ENCODE measurements around the gene SFMBT2.

The SFMBT2 gene

GRCh38 chr10:7436490-7437100 lies 25.8 kb upstream of the SFMBT2 start:
- H3K27ac Mint-ChIP-seq (ENCODE audit: low read depth) = no peak overlapping the region
- no peaks in the 10 kb centered on the region for H3K9me3 Mint-ChIP-seq
- no peak overlapping the region for H3K4me3 Mint-ChIP-seq
- peaks cover 7% of the 10 kb centered on the region for H3K4me1 Mint-ChIP-seq
- DNase-seq (ENCODE audit: low spot score in 2 of 2) = no peak
- no peaks in the 10 kb centered on the region for H3K27me3 Mint-ChIP-seq
- ATAC-seq (replicated peaks; ENCODE audit: extremely low read depth, poor library complexity, severe bottlenecking) = no peak
- no peaks in the 10 kb centered on the region for H3K36me3 Mint-ChIP-seq (ENCODE audit: insufficient read depth)

GRCh38 chr10:7435674-7436073 lies 24.8 kb upstream of the SFMBT2 start:
- Mint-ChIP-seq H3K4me1 (peaks cover 7% of the 10 kb centered on the region), H3K36me3 (ENCODE audit: insufficient read depth) (no peaks in the 10 kb centered on the region), H3K9me3 (no peaks in the 10 kb centered on the region), H3K4me3 (no peak overlapping the region), H3K27ac (ENCODE audit: low read depth) (no peak overlapping the region), H3K27me3 (no peaks in the 10 kb centered on the region)
- ATAC-seq (replicated peaks; ENCODE audit: extremely low read depth, poor library complexity, severe bottlenecking) (no peak), DNase-seq (ENCODE audit: low spot score in 2 of 2) (no peak)

GRCh38 chr10:7434378-7434777 lies 23.5 kb upstream of the SFMBT2 start:
- Mint-ChIP-seq H3K4me3 (no peak overlapping the region), H3K36me3 (ENCODE audit: insufficient read depth) (no peaks in the 10 kb centered on the region), H3K4me1 (peaks cover 7% of the 10 kb centered on the region), H3K9me3 (no peaks in the 10 kb centered on the region), H3K27ac (ENCODE audit: low read depth) (no peak overlapping the region), H3K27me3 (no peaks in the 10 kb centered on the region)
- DNase-seq (ENCODE audit: low spot score in 2 of 2) (no peak), ATAC-seq (replicated peaks; ENCODE audit: extremely low read depth, poor library complexity, severe bottlenecking) (no peak)

- no peak for ATAC-seq (replicated peaks; ENCODE audit: extremely low read depth, poor library complexity, severe bottlenecking)
- DNase-seq (ENCODE audit: low spot score in 2 of 2) = no peak
- no peaks in the 10 kb centered on the region for H3K9me3 Mint-ChIP-seq
- H3K27ac Mint-ChIP-seq (ENCODE audit: low read depth) = no peak overlapping the region
- no peaks in the 10 kb centered on the region for H3K27me3 Mint-ChIP-seq
- no peaks in the 10 kb centered on the region for H3K36me3 Mint-ChIP-seq (ENCODE audit: insufficient read depth)
- H3K4me3 Mint-ChIP-seq = no peak overlapping the region
- peaks cover 7% of the 10 kb centered on the region for H3K4me1 Mint-ChIP-seq
Observed at GRCh38 chr10:7433861-7434260, 23.0 kb upstream of the SFMBT2 start.

GRCh38 chr10:7432884-7433726 lies 22.3 kb upstream of the SFMBT2 start:
- H3K27ac Mint-ChIP-seq (ENCODE audit: low read depth) = no peak overlapping the region
- H3K27me3 Mint-ChIP-seq = no peaks in the 10 kb centered on the region
- no peaks in the 10 kb centered on the region for H3K9me3 Mint-ChIP-seq
- no peak for DNase-seq (ENCODE audit: low spot score in 2 of 2)
- ATAC-seq (replicated peaks; ENCODE audit: extremely low read depth, poor library complexity, severe bottlenecking) = no peak
- no peak overlapping the region for H3K4me3 Mint-ChIP-seq
- H3K4me1 Mint-ChIP-seq = peaks cover 7% of the 10 kb centered on the region
- no peaks in the 10 kb centered on the region for H3K36me3 Mint-ChIP-seq (ENCODE audit: insufficient read depth)

- Mint-ChIP-seq H3K27me3 (no peaks in the 10 kb centered on the region), H3K4me3 (no peak overlapping the region)
- no peak for DNase-seq (ENCODE audit: low spot score in 2 of 2)
Observed at GRCh38 chr10:7428673-7429350, 18.0 kb upstream of the SFMBT2 start.

GRCh38 chr10:7426349-7426748 lies 15.5 kb upstream of the SFMBT2 start:
- Mint-ChIP-seq H3K4me3 (no peak overlapping the region), H3K27me3 (no peaks in the 10 kb centered on the region), H3K27ac (ENCODE audit: low read depth) (no peak overlapping the region), H3K9me3 (no peaks in the 10 kb centered on the region), H3K36me3 (ENCODE audit: insufficient read depth) (no peaks in the 10 kb centered on the region), H3K4me1 (peaks cover 20% of the 10 kb centered on the region)
- ATAC-seq (replicated peaks; ENCODE audit: extremely low read depth, poor library complexity, severe bottlenecking) (no peak), DNase-seq (ENCODE audit: low spot score in 2 of 2) (no peak)

More at GRCh38 chr10:7428673-7429350, 18.0 kb upstream of the SFMBT2 start:
- Mint-ChIP-seq H3K27ac (ENCODE audit: low read depth) (no peak overlapping the region), H3K9me3 (no peaks in the 10 kb centered on the region), H3K36me3 (ENCODE audit: insufficient read depth) (no peaks in the 10 kb centered on the region), H3K4me1 (peaks cover 20% of the 10 kb centered on the region)
- ATAC-seq (replicated peaks; ENCODE audit: extremely low read depth, poor library complexity, severe bottlenecking) = no peak

GRCh38 chr10:7425691-7426090 lies 14.9 kb upstream of the SFMBT2 start:
- peaks cover 20% of the 10 kb centered on the region for H3K4me1 Mint-ChIP-seq
- ATAC-seq (replicated peaks; ENCODE audit: extremely low read depth, poor library complexity, severe bottlenecking) (no peak), DNase-seq (ENCODE audit: low spot score in 2 of 2) (no peak)
- H3K36me3 Mint-ChIP-seq (ENCODE audit: insufficient read depth) = no peaks in the 10 kb centered on the region
- H3K27me3 Mint-ChIP-seq = no peaks in the 10 kb centered on the region
- no peaks in the 10 kb centered on the region for H3K9me3 Mint-ChIP-seq
- no peak overlapping the region for H3K27ac Mint-ChIP-seq (ENCODE audit: low read depth)
- H3K4me3 Mint-ChIP-seq = no peak overlapping the region

GRCh38 chr10:7424919-7425318 lies 14.1 kb upstream of the SFMBT2 start:
- H3K36me3 Mint-ChIP-seq (ENCODE audit: insufficient read depth) = no peaks in the 10 kb centered on the region
- no peak overlapping the region for H3K4me3 Mint-ChIP-seq
- H3K27me3 Mint-ChIP-seq = no peaks in the 10 kb centered on the region
- DNase-seq (ENCODE audit: low spot score in 2 of 2) (no peak), ATAC-seq (replicated peaks; ENCODE audit: extremely low read depth, poor library complexity, severe bottlenecking) (no peak)
- H3K27ac Mint-ChIP-seq (ENCODE audit: low read depth) = no peak overlapping the region
- peaks cover 20% of the 10 kb centered on the region for H3K4me1 Mint-ChIP-seq
- H3K9me3 Mint-ChIP-seq = no peaks in the 10 kb centered on the region

GRCh38 chr10:7424315-7424714 lies 13.5 kb upstream of the SFMBT2 start:
- Mint-ChIP-seq H3K36me3 (ENCODE audit: insufficient read depth) (peaks cover 2% of the 10 kb centered on the region), H3K9me3 (no peaks in the 10 kb centered on the region), H3K4me1 (peaks cover 20% of the 10 kb centered on the region), H3K4me3 (no peak overlapping the region), H3K27ac (ENCODE audit: low read depth) (no peak overlapping the region), H3K27me3 (no peaks in the 10 kb centered on the region)
- ATAC-seq (replicated peaks; ENCODE audit: extremely low read depth, poor library complexity, severe bottlenecking) = peak; percentile 97
- DNase-seq (ENCODE audit: low spot score in 2 of 2) = peak in 1 of 2 donors; percentile 44

- Mint-ChIP-seq H3K36me3 (ENCODE audit: insufficient read depth) (peaks cover 2% of the 10 kb centered on the region), H3K4me1 (peaks cover 20% of the 10 kb centered on the region), H3K4me3 (no peak overlapping the region), H3K27me3 (no peaks in the 10 kb centered on the region), H3K9me3 (no peaks in the 10 kb centered on the region), H3K27ac (ENCODE audit: low read depth) (no peak overlapping the region)
- ATAC-seq (replicated peaks; ENCODE audit: extremely low read depth, poor library complexity, severe bottlenecking) (no peak), DNase-seq (ENCODE audit: low spot score in 2 of 2) (no peak)
Observed at GRCh38 chr10:7423521-7423920, 12.7 kb upstream of the SFMBT2 start.

- Mint-ChIP-seq H3K9me3 (no peaks in the 10 kb centered on the region), H3K4me1 (peaks cover 20% of the 10 kb centered on the region)
- ATAC-seq (replicated peaks; ENCODE audit: extremely low read depth, poor library complexity, severe bottlenecking) = no peak
Observed at GRCh38 chr10:7421526-7421925, 10.7 kb upstream of the SFMBT2 start.

GRCh38 chr10:7419998-7420397 lies 9.2 kb upstream of the SFMBT2 start:
- Mint-ChIP-seq H3K27ac (ENCODE audit: low read depth) (no peak overlapping the region), H3K9me3 (no peaks in the 10 kb centered on the region), H3K4me1 (peaks cover 11% of the 10 kb centered on the region), H3K36me3 (ENCODE audit: insufficient read depth) (peaks cover 2% of the 10 kb centered on the region), H3K27me3 (no peaks in the 10 kb centered on the region), H3K4me3 (no peak overlapping the region)
- DNase-seq (ENCODE audit: low spot score in 2 of 2) (no peak), ATAC-seq (replicated peaks; ENCODE audit: extremely low read depth, poor library complexity, severe bottlenecking) (no peak)

More at GRCh38 chr10:7421526-7421925, 10.7 kb upstream of the SFMBT2 start:
- peaks cover 2% of the 10 kb centered on the region for H3K36me3 Mint-ChIP-seq (ENCODE audit: insufficient read depth)
- DNase-seq (ENCODE audit: low spot score in 2 of 2) = no peak
- H3K27ac Mint-ChIP-seq (ENCODE audit: low read depth) = no peak overlapping the region
- no peak overlapping the region for H3K4me3 Mint-ChIP-seq
- no peaks in the 10 kb centered on the region for H3K27me3 Mint-ChIP-seq

All from central memory CD8-positive, alpha-beta T cell (primary cell).